NB4 (cell line): ENCODE measurements around the gene CBFB.
A peak's percentile ranks its signal among the peaks of the same experiment; 100 is the strongest.

Source experiments
- DNase-seq: peaks from one replicate; pipeline ENCODE4 v3.0.0; 2010; ENCODE audit warnings: low read depth
- H3K4me3 ChIP-seq: one replicate; pipeline ENCODE4 v1.5.1; 2011; ENCODE audit warnings: mild to moderate bottlenecking, low read depth, low read length, moderate library complexity
- CTCF ChIP-seq: IDR thresholded peaks from one replicate; pipeline ENCODE4 v1.5.1; 2012; ENCODE audit warnings: low read depth, low read length
- MAX ChIP-seq: IDR thresholded peaks from 2 replicates; pipeline ENCODE4 v1.6.1; 2011; ENCODE audit warnings: low read depth, low read length
- MYC ChIP-seq: IDR thresholded peaks from 2 replicates; pipeline ENCODE4 v1.6.1; 2011; ENCODE audit warnings: low read depth, low read length
- POLR2A ChIP-seq: IDR thresholded peaks from 2 replicates; pipeline ENCODE4 v1.6.1; 2011; ENCODE audit warnings: mild to moderate bottlenecking; ENCODE audit not compliant: insufficient read length; ENCODE audit errors: extremely low read depth

The CBFB gene

GRCh38 chr16:67026570-67026969 lies 2.4 kb upstream of the CBFB start:
- TF ChIP-seq POLR2A (no peak), MYC (no peak), MAX (no peak), CTCF (no peak)
- no peak overlapping the region for H3K4me3 ChIP-seq
- no peak for DNase-seq

GRCh38 chr16:67027046-67027445 lies 1.9 kb upstream of the CBFB start:
- H3K4me3 ChIP-seq = no peak overlapping the region
- DNase-seq = no peak
- TF ChIP-seq MYC = no peak
- no peak for TF ChIP-seq CTCF
- no peak for TF ChIP-seq MAX
- TF ChIP-seq POLR2A = no peak

- TF ChIP-seq POLR2A = no peak
- H3K4me3 ChIP-seq = peak overlapping the region; percentile 86
- no peak for DNase-seq
Observed at GRCh38 chr16:67028167-67028695, 718 bp upstream of the CBFB start.

GRCh38 chr16:67029254-67030096 lies 526 bp downstream of the CBFB start:
- peak; percentile 71 for DNase-seq
- TF ChIP-seq POLR2A (peak; percentile 14), MAX (no peak), CTCF (no peak)
- H3K4me3 ChIP-seq = peak overlapping the region; percentile 88

GRCh38 chr16:67030221-67030962 lies 1.4 kb downstream of the CBFB start:
- no peak for DNase-seq
- TF ChIP-seq MYC (no peak), MAX (no peak), POLR2A (no peak), CTCF (no peak)
- peak overlapping the region; percentile 88 for H3K4me3 ChIP-seq

GRCh38 chr16:67034487-67034886 lies 5.5 kb downstream of the CBFB start:
- H3K4me3 ChIP-seq = peak overlapping the region; percentile 4
- TF ChIP-seq POLR2A = no peak
- TF ChIP-seq MYC = no peak
- no peak for TF ChIP-seq MAX
- no peak for TF ChIP-seq CTCF
- no peak for DNase-seq
